Measurements from ENCODE around the gene MTMR2. TPM values are rescaled to one million over a fixed set of nuclear protein-coding genes. Genes with fewer than 3 reads are reported as not detected.

The MTMR2 gene
- total RNA-seq, 1 experiment from 2014 or later, result 29.1 TPM

GRCh38 chr11:95832763-95833162 is 91.1 kb downstream of the MTMR2 start:
- Histone ChIP-seq H3K9me3 (ENCODE audit: control insufficient read depth in 1 of 2, insufficient read depth in 1 of 2, low read depth in 1 of 2, low read length in 2 of 2) (no peaks in the 10 kb centered on the region), H3K27ac (ENCODE audit: low read depth, low read length) (no peak overlapping the region), H3K4me3 (replicated peaks in 1 of 2; ENCODE audit: low read depth in 1 of 2, low read length in 2 of 2) (no peak overlapping the region), H3K9ac (ENCODE audit: low read length) (no peak overlapping the region), H4K20me1 (ENCODE audit: insufficient read depth) (no peaks in the 10 kb centered on the region), H2AFZ (ENCODE audit: low read depth, low read length, poor library complexity, severe bottlenecking) (no peak overlapping the region), H3K4me2 (ENCODE audit: low read length) (no peak overlapping the region), H3K9me2 (ENCODE audit: insufficient read depth) (no peaks in the 10 kb centered on the region), H3K36me3 (ENCODE audit: control insufficient read depth in 1 of 2, insufficient read depth in 2 of 2, low read length in 2 of 2) (peaks cover 22 to 32% of the 10 kb centered on the region in 2 experiments), H3K4me1 (ENCODE audit: control insufficient read depth in 1 of 2, insufficient read depth in 2 of 2, low read length in 2 of 2) (no peaks in the 10 kb centered on the region), H3K79me2 (ENCODE audit: insufficient read depth, low read length) (no peaks in the 10 kb centered on the region), H3K27me3 (ENCODE audit: insufficient read depth, low read length) (no peaks in the 10 kb centered on the region)
- no TSS peak for BruUV-seq (replicated peaks)
- TF ChIP-seq ZFX (IDR thresholded peaks at IDR 0.05), result no peak
- TF ChIP-seq CTCF (IDR thresholded peaks at IDR 0.05 in 2 of 3, conservative IDR thresholded peaks at IDR 0.05 in 1 of 3; ENCODE audit: borderline replicate concordance in 1 of 3, insufficient read depth in 1 of 3, low read depth in 2 of 3, low read length in 2 of 3), result no peak; a peak in 1 of 6 replicates
- TF ChIP-seq POLR2AphosphoS5 (IDR thresholded peaks at IDR 0.05; ENCODE audit: low read depth, low read length), result no peak
- no peak for TF ChIP-seq ATF3 (IDR thresholded peaks at IDR 0.05)
- no peak for TF ChIP-seq JUND (IDR thresholded peaks at IDR 0.05)
- TF ChIP-seq ZNF274 (IDR thresholded peaks at IDR 0.05; ENCODE audit: low read depth, low read length), result no peak
- TF ChIP-seq EZH2 (IDR thresholded peaks at IDR 0.05), result no peak
- TF ChIP-seq SRF (IDR thresholded peaks at IDR 0.05; ENCODE audit: low read depth), result no peak
- TF ChIP-seq CBX3 (IDR thresholded peaks at IDR 0.05; ENCODE audit: low read depth), result no peak
- no peak for TF ChIP-seq EZH2phosphoT487 (IDR thresholded peaks at IDR 0.05; ENCODE audit: borderline replicate concordance)
- TF ChIP-seq ZBTB33 (IDR thresholded peaks at IDR 0.05; ENCODE audit: extremely low read depth, insufficient replicate concordance, low read length), result no peak
- TF ChIP-seq ELF1 (IDR thresholded peaks at IDR 0.05; ENCODE audit: borderline replicate concordance, low read depth), result no peak
- no peak for TF ChIP-seq MAX (IDR thresholded peaks at IDR 0.05)
- no peak for TF ChIP-seq RAD21 (IDR thresholded peaks at IDR 0.05; ENCODE audit: low read depth)
- no peak for TF ChIP-seq SP1 (IDR thresholded peaks at IDR 0.05; ENCODE audit: low read depth)
- no peak for TF ChIP-seq FOSL1 (IDR thresholded peaks at IDR 0.05; ENCODE audit: low read depth)
- no peak for TF ChIP-seq CEBPB (IDR thresholded peaks at IDR 0.05; ENCODE audit: low read depth)
- no peak for TF ChIP-seq POLR2A (IDR thresholded peaks at IDR 0.05; ENCODE audit: borderline replicate concordance, extremely low read depth, insufficient read depth, insufficient read length)
- TF ChIP-seq YY1 (IDR thresholded peaks at IDR 0.05; ENCODE audit: extremely low read depth, insufficient replicate concordance, low read depth, low read length), result no peak
- ChIA-PET RAD21 (ENCODE audit: low non-redundant PET in 1 of 2, low total read pairs in 2 of 2, uncharacterized antibody in 2 of 2, unreplicated experiment in 2 of 2) (no interaction called here), POLR2A (no interaction called here), CTCF (no interaction called here)
- ATAC-seq (no peak), DNase-seq (ENCODE audit: low read depth, low spot score) (no peak)
- intact Hi-C loops (cut with micrococcal nuclease), result no loop called here
